Panc1 (cell line): ENCODE measurements around the gene SNCB. TPM values are rescaled to one million over a fixed set of nuclear protein-coding genes. Genes with fewer than 3 reads are reported as not detected.

Experiments
- ATAC-seq: fragments of 200-7000 bp; cut with Tn5 transposase; 2 replicates; pipeline ENCODE4 v1.9.1; 2020; ENCODE audit warnings: mild to moderate bottlenecking, moderate library complexity
- BruUV-seq: library from RNA; stranded (reverse); fragments of 400-500 nt; replicated peaks from 2 replicates; lab custom pipeline; 2021; lab: Mats Ljungman, UMichigan
- CTCF ChIA-PET: fragments of 300-600 bp; sonication (Branson Sonifier 250); formaldehyde crosslinking; loops from one replicate; lab custom pipeline; 2022; ENCODE audit warnings: antibody characterized with exemption; lab: Charles Lee
- POLR2A ChIA-PET: fragments of 300-600 bp; sonication (Branson Sonifier 250); formaldehyde crosslinking; loops from one replicate; lab custom pipeline; 2022; ENCODE audit warnings: antibody characterized with exemption; lab: Charles Lee
- DNase-seq: peaks from one replicate; pipeline ENCODE4 v3.0.0-alpha.2; 2010; ENCODE audit warnings: low read depth, low spot score
- H3K27ac ChIP-seq: 2 replicates; pipeline ENCODE4 v1.5.1; 2011; ENCODE audit warnings: mild to moderate bottlenecking, low read length, inconsistent platforms
- H3K27me3 ChIP-seq: fragments of 200-500 bp; sonication (Bioruptor generic); 2 replicates; pipeline ENCODE4 v1.6.0; 2014; ENCODE audit warnings: low read length, inconsistent platforms; ENCODE audit not compliant: control insufficient read depth, insufficient read depth
- H3K36me3 ChIP-seq: fragments of 200-500 bp; sonication (Bioruptor generic); 2 replicates; pipeline ENCODE4 v1.5.1; 2014; ENCODE audit warnings: inconsistent platforms, mild to moderate bottlenecking, low read length, moderate library complexity; ENCODE audit not compliant: control insufficient read depth, insufficient read depth
- H3K4me1 ChIP-seq: 2 replicates; pipeline ENCODE4 v1.5.1; 2011; ENCODE audit warnings: inconsistent platforms, mild to moderate bottlenecking, low read length, moderate library complexity; ENCODE audit not compliant: control insufficient read depth, insufficient read depth
- H3K4me3 ChIP-seq, 2 experiments: 2 replicates each; pipeline ENCODE4 v1.5.1; 2011 to 2012; ENCODE audit warnings: low read depth in 2 of 2, low read length in 2 of 2, mild to moderate bottlenecking in 2 of 2, inconsistent platforms in 1 of 2, moderate library complexity in 1 of 2
- H3K9me3 ChIP-seq: fragments of 200-500 bp; sonication (Bioruptor generic); 2 replicates; pipeline ENCODE4 v1.5.1; 2014; ENCODE audit warnings: low read depth, mild to moderate bottlenecking, inconsistent platforms, low read length, moderate library complexity; ENCODE audit not compliant: control insufficient read depth, insufficient read depth
- CTCF ChIP-seq: fragments of 450-650 bp; IDR thresholded peaks from 2 replicates; pipeline ENCODE4 v1.5.1; 2017; ENCODE audit warnings: mild to moderate bottlenecking
- POLR2AphosphoS5 ChIP-seq: IDR thresholded peaks from 2 replicates; pipeline ENCODE4 v1.6.1; 2012; ENCODE audit warnings: mild to moderate bottlenecking, low read depth, low read length, moderate library complexity
- REST ChIP-seq, 2 experiments: IDR thresholded peaks; 2 replicates each; pipeline ENCODE4 v1.6.1; 2011 to 2012; ENCODE audit warnings: low read depth in 2 of 2, control low read depth in 1 of 2, low read length in 1 of 2, mild to moderate bottlenecking in 1 of 2, moderate library complexity in 1 of 2; ENCODE audit not compliant: insufficient read depth in 1 of 2
- SIN3A ChIP-seq: IDR thresholded peaks from 2 replicates; pipeline ENCODE4 v1.6.1; 2012; ENCODE audit warnings: low read depth, mild to moderate bottlenecking, low read length, moderate library complexity, borderline replicate concordance; ENCODE audit not compliant: insufficient read depth
- TCF7L2 ChIP-seq: IDR thresholded peaks from 2 replicates; pipeline ENCODE4 v1.6.1; 2011; ENCODE audit warnings: mild to moderate bottlenecking, low read depth, low read length, inconsistent platforms
- in situ Hi-C: cut with HindIII; loops from 2 replicates; pipeline ENCODE4 v1.10.0; 2016; ENCODE audit warnings: low sequenced_read_pairs, low pct_unique_long_range_greater_than_20kb
- intact Hi-C: fragments of 100-400 bp; cut with micrococcal nuclease; formaldehyde crosslinking; loops from one replicate; pipeline ENCODE4 v1.10.0; 2022; ENCODE audit not compliant: unreplicated experiment
- total RNA-seq: library from RNA; stranded (reverse); gene quantifications from one replicate; pipeline ENCODE4 v1.2.1, GENCODE V29; 2021; ENCODE audit not compliant: unreplicated experiment

The SNCB gene
- total RNA-seq, 1 experiment from 2014 or later = 0.77 TPM

GRCh38 chr5:176587398-176587797, 42.9 kb downstream of the SNCB start:
- no TSS peak for BruUV-seq
- CTCF ChIA-PET = no interaction called here

GRCh38 chr5:176583076-176583475, 47.3 kb downstream of the SNCB start:
- ATAC-seq = no peak
- no peak for TF ChIP-seq REST (IDR thresholded peaks at IDR 0.05; ENCODE audit: insufficient read depth in 1 of 2, low read depth in 2 of 2, low read length in 1 of 2)
- no peak for TF ChIP-seq TCF7L2
- no peak for TF ChIP-seq SIN3A
- Histone ChIP-seq H3K27me3 (no peaks in the 10 kb centered on the region), H3K9me3 (no peaks in the 10 kb centered on the region), H3K27ac (no peak overlapping the region), H3K4me1 (no peaks in the 10 kb centered on the region), H3K36me3 (no peaks in the 10 kb centered on the region), H3K4me3 (no peak overlapping the region)
- in situ Hi-C loops (no loop called here), intact Hi-C loops (no loop called here)
- DNase-seq = no peak
- no TSS peak for BruUV-seq
- CTCF ChIA-PET = interaction anchor here (1.5 kb wide), 1 partner anchor 9 kb away, joined by 5 read pairs; no protein-coding TSS in a partner anchor
- POLR2A ChIA-PET = no interaction called here

More at GRCh38 chr5:176587398-176587797, 42.9 kb downstream of the SNCB start:
- DNase-seq (no peak), ATAC-seq (no peak)
- in situ Hi-C loops (no loop called here), intact Hi-C loops (no loop called here)
- H3K4me3 ChIP-seq = no peak overlapping the region
- H3K4me1 ChIP-seq = no peaks in the 10 kb centered on the region
- no peaks in the 10 kb centered on the region for H3K9me3 ChIP-seq
- POLR2A ChIA-PET = interaction anchor here (0.5 to 0.6 kb wide), 2 partner anchors 18 to 30 kb away, joined by 3 read pairs; no protein-coding TSS in a partner anchor
- H3K27ac ChIP-seq = no peak overlapping the region
- TF ChIP-seq TCF7L2 (no peak), CTCF (no peak), REST (IDR thresholded peaks at IDR 0.05; ENCODE audit: insufficient read depth in 1 of 2, low read depth in 2 of 2, low read length in 1 of 2) (no peak), SIN3A (no peak), POLR2AphosphoS5 (no peak)
- no peaks in the 10 kb centered on the region for H3K27me3 ChIP-seq
- H3K36me3 ChIP-seq = no peaks in the 10 kb centered on the region
